ENCODE measurements around the gene BTBD9.

- TF ChIP-seq, protein P1, sequence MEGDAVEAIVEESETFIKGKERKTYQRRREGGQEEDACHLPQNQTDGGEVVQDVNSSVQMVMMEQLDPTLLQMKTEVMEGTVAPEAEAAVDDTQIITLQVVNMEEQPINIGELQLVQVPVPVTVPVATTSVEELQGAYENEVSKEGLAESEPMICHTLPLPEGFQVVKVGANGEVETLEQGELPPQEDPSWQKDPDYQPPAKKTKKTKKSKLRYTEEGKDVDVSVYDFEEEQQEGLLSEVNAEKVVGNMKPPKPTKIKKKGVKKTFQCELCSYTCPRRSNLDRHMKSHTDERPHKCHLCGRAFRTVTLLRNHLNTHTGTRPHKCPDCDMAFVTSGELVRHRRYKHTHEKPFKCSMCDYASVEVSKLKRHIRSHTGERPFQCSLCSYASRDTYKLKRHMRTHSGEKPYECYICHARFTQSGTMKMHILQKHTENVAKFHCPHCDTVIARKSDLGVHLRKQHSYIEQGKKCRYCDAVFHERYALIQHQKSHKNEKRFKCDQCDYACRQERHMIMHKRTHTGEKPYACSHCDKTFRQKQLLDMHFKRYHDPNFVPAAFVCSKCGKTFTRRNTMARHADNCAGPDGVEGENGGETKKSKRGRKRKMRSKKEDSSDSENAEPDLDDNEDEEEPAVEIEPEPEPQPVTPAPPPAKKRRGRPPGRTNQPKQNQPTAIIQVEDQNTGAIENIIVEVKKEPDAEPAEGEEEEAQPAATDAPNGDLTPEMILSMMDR (optimal IDR thresholded peaks at IDR 0.05 in 1 of 3, IDR thresholded peaks at IDR 0.05 in 1 of 3, conservative IDR thresholded peaks at IDR 0.05 in 1 of 3; ENCODE audit: extremely low read depth in 1 of 3, insufficient read depth in 2 of 3, low read length in 3 of 3), result no peak
- TF ChIP-seq EZH2 (IDR thresholded peaks at IDR 0.05; ENCODE audit: low read length), result no peak
Measured at GRCh38 chr6:38498805-38499445, 140.8 kb downstream of the BTBD9 start.
